ENCODE data around the gene PIGC.
A peak's percentile ranks its signal among the peaks of the same experiment; 100 is the strongest.

The PIGC gene

DNA sequence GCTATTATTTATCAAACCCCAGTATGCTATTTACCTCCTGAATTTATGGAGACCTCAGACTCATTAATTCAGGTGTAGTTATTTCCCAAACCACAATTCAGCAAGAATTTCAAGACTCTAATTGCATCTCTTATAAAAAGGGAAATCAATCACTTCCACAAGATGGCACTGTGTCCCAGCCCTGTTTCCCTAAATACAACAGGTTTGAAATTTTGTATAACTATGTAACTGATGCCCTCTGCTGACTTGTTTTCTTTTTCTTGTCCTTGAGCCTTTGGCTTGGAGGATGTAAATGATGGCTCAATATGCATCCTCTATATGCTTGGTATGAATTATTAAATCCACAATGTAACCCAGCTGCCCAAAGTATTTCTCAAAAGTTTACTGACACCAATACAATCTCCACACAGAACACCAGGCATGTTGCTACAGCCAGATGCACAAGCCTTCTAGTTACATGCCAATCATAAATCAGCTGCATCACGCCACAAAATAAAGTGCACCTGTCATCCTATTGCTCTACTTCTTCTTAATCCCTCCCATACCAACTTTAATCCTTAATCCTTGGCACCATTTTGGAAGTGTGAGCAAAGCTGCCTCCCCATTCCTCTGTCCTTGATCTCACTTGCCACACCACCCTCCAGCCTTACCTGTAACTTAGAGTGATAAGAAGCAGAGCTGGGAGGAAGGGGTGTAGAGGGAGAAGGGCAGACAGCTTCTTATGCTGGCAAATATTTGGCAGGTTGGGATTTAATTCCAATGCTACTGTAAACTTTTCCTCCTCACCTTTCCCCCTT lies 14.3 kb downstream of the PIGC start:
- peak; percentile 87 for DNase-seq (ENCODE audit: low spot score)

DNA sequence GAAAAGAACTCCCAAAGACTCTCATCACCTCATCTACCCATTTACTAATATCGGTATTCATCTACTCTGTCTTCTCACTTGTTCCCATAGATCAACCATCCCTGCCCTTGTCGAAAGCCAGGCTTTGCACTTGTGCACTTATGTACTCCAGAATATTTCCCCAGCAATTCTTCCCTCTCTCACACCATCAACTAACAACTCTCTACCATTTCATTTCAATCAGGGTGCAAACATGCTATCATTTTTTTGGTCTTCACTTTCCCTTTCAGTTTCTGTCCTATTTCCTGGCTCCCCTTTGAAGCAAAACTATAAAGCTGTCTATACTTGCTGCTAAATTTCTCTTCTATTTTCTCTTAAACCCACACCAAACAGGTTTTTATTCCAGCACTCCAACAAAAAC lies 16.7 kb downstream of the PIGC start:
- DNase-seq (ENCODE audit: low spot score) = no peak

DNA sequence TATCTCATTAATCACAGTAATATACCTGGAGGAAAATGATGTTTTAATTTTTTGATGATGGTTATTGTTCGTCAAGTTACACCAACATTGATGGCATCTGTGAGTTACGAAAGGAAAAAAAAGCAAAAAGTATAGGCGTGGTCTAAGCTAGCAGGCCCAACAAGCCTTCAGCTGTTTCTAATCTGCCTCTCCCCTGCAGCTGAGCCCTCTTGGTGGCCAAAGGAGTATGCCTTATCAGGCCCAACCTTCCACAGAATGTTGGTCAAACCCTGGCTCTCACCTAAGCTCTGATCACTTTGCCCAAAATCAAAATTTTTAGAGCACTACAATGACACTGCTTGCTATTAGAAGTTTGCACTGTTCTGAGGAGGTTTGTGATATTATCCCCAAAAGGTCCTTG lies 18.5 kb downstream of the PIGC start:
- no peak for DNase-seq (ENCODE audit: low spot score)

DNA sequence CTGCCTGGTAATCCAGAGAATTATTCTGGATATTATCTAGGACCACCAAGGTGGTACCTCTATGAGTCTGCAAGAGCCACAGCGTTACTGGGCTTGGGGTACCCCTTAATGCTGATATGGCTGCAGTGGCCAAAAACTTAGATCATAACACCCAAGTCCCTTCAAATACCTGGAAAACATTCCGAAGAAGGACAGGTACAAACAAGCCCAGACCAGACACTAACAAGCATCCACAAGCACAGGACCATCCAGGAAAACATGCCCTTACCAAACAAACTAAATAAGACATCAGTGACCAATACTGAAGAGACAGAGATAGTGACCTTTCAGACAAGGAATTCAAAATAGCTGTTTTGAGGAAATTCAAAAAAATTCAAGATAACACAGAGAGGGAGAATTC lies 20.5 kb downstream of the PIGC start:
- DNase-seq (ENCODE audit: low spot score) = no peak

DNA sequence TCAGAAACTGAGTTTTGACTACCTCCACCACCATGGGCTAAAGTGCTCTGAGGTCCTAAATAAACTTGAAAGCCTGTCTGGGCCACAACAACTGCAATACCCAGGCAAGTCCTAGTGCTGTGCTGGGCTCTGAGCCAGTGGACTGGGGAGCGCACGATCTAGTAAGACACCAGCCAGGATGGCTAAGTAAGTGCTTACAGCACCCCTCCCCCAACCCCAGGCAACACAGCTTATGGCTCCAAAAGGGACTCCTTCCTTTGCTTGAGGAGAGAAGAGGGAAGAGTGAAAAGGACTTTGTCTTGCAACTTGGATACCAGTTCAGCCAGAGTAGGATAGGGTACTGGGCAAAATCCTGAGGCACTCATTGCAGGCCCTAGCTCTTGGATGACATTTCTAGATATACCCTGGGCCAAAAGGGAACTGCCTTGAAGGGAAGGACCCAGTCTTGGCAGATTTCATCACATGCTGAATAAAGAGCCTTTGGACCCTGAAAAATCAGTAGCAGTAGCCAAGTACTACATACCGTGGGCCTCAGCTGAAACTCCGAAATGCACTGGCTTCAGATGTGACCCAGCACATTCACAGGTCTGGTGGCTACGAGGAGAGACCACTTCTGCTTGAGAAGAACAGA lies 21.8 kb downstream of the PIGC start:
- no peak for DNase-seq (ENCODE audit: low spot score)

DNA sequence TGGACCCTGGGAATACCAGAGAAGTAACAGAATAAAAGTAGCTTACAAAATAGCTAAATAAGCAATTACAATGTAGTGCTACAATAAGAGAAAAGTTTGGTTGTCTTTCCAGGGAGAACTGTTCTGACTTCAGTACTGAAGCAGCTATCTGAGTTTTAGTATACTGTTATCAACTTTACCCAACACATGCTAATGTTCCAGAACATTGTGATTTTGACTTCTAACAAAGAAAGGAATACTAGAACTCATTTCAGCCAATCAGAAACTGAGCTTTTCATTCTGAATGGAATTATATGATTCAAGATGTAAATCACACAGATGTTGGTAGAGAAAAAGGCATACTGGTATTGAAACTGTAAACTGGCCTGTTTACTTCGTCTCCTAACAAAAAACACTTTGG lies 23.5 kb downstream of the PIGC start, which contains the start of gene C1orf105:
Gene C1orf105 (plus strand): TSS at position 301 of the 400 bp plus-strand sequence. CDS start 201 bp downstream, outside the sequence.
- no peak for DNase-seq (ENCODE audit: low spot score)

DNA sequence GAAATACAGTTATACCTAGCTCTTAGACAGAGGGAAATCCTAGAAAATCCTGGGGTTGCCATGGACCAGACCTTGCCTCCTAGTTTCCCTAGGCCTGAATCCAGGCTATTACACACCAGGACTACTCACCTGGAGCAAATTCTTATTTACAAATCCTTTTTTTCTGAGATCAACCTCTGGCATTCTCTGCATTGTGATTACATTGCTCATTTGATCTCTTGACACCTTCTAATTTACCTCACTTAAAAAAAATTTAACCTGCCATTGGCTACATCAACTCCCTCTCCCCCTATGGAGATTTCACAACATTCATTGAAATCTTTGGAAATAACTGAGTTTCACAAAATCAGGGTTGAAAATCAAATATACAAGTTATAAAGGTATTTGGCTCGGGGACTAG lies 26.3 kb downstream of the PIGC start:
- no peak for DNase-seq (ENCODE audit: low spot score)

DNA sequence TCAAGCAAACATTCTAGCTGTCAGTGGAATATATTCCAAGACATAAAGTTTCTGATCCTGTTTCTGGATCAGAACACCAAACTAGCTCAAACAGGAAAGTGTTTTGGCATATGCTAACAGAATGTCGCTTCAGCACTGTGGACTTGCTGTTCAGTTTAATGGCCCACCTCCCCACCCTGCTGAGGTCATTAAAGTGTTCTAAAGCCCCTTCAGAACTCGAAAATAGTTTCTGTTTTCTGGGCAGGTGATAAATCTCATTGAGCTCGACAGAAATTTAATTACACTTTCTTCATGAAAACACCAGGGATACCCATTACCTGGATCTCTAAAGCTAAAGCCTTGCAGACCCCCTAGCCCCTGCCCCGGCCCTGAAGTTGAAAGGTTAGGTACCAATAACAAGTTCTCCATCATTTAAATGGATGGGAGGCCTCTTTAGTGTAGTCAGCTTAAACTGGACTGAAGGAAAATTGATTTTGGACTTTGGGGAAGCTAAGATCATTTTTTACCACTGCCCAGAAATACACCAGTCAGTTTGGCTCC lies 27.3 kb downstream of the PIGC start:
- DNase-seq (ENCODE audit: low spot score) = no peak

DNA sequence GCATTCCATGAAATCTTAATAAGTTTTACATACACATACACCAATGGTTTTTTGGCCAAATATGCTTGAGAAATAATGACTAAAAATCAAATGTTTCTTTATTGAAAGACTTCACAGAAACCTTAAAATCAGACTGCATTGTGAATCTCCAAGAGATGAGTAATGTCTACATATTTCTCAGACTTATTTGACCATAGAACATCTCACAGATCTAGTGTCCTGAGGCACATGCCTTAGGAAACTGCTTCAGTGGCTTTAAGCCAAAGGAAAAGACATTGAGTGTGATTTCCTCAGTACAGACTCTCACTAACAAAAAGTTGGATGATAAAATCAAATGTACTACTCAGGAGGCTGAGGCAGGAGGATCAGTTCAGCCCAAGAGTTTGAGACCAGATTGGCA lies 29.5 kb downstream of the PIGC start:
- DNase-seq (ENCODE audit: low spot score) = no peak

DNA sequence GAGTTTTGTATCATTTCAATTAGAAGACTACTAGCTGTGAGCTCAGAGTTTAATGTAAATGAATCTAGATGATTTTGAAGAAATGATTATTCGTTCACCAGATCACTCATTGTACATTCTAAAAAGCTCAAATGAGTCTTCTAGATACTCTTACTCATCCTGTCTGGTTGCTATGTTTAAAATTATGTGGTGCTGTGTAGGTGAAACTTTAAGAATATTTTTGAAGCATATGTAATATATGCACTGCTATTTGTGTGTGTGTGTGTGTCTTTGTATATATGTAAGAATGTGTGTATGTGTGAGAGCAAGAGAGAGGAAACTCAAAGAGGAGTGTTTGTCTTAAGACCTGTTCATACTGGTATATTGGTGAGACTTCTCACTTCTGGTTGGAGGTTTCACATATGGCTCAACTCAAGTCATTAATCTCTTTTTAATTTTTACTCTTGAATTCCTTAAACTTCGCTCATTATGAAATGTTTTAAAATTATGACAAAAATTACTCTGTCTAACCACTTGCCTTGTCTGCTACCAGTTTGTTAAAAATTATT lies 32.0 kb downstream of the PIGC start:
- DNase-seq (ENCODE audit: low spot score) = no peak

DNA sequence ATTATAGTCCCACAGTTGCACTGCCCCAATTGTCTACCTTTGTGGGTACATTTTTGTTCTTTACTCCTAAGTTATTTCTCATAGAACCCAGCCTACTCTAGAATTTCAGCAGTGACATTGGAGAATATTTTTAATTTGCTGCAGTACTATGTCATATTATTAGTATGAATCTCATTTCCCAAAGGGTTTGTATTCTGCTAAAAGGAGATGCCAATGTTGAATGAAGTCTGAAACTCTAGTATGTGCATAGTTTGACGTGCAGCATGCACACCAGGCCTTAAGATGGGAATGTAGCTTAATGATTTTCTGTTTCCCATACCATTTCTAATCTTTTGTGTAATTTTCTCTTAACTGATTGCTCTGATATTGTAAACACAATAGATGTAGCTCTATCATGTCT lies 33.8 kb downstream of the PIGC start:
- no peak for DNase-seq (ENCODE audit: low spot score)

DNA sequence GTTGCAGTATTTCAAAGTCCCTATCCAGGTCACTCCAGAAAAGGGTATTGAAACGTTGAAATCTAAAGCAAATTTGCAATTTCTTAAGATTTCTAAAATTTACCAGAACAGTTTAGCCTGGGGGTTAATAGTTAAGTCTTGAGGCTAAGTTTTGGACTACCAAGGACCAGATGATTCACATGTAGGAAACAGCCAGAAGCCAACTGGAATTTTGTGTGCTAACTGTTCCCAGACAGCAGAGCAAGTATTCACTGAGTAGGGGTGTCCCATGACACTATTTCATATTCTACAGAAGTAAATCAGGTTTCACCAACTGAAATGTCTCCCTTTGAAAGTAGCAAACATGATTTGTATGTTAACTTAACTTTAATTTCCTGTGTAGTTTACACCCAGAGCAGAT lies 34.9 kb downstream of the PIGC start:
- no peak for DNase-seq (ENCODE audit: low spot score)

DNA sequence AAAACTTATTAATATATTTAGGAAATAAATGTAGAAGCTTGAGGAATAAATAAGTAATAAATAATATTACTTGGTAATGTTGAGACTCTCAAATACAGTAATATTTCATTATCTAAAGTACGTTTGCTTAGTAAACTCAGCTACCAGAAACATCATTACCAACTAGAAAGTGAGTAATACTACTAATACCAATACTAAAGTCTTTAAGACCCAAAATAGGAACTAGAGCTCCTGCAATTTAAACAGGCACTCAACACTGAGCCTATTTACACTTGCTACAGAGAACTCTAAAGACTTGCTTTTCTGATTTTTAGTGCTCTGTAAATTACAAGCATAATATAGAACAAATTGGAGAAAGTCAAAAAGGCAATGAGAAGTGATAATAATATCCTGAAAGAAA lies 36.9 kb downstream of the PIGC start:
- no peak for DNase-seq (ENCODE audit: low spot score)

DNA sequence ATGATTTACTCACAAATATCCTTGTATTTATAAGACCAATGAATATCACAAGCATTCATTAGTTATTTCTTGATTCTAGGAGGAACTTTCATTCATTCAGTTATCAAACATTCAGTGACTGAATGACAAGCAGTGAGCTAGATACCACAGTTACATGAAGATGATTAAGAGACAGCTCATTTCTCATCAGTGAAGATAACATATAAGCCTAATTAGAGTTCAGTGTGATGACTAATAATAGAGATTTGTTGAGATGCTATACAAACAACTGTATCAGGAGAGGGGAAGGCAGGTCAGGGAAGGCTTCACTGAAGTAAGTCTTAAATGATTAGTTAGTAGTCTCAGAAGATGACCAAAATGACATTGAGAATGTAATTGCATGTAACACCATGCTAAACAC lies 38.0 kb downstream of the PIGC start:
- DNase-seq (ENCODE audit: low spot score) = no peak

DNA sequence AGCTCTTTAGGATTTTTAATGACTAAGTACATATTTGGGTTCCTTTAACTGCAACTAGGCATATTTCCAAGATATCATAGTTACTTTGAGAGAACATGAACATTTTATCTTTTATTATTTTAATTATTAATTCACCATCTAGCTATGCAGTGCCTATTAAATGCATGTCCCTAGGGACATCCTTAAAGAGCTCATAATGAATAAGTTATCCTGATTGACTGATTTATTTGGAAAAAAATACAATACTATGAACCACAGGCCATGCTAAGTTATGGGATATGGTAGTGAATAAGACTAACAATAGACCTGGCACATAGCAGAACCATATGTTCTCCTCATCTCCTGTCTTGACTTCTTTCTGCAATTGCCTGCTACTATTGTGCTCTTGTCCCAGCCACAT lies 39.7 kb downstream of the PIGC start:
- no peak for DNase-seq (ENCODE audit: low spot score)

DNA sequence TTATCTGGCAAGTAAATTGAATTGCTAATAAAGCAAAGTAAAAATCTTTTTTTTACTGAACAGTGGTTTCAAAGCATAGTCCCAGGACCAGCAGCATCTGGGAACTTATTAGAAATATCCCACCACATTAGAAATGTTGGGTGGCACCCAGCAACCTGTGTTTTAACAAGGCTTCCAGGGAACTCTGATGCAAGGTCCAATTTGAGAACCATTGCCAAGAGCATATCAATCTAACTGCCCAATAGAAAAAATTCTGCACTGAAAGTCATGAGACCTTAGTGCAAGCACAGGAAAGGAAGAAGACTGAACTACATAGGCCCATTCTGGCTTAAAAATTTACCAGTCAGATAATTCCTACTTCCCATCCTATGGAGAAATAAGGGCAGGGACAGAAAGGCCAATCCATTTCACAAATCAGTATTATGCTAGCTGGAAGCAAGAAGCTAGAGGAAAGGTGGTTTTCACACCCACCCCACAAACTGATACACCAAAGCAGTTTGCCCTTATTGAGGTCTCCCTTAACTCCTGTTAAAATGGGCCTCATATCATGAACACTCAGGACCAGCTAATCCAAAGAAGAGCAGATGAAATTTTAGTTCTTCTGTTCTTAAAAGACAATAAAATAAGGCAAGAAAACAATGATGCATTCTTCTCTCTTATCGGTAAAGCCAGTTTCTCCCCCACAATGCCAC lies 40.8 kb downstream of the PIGC start:
- DNase-seq (ENCODE audit: low spot score) = no peak

DNA sequence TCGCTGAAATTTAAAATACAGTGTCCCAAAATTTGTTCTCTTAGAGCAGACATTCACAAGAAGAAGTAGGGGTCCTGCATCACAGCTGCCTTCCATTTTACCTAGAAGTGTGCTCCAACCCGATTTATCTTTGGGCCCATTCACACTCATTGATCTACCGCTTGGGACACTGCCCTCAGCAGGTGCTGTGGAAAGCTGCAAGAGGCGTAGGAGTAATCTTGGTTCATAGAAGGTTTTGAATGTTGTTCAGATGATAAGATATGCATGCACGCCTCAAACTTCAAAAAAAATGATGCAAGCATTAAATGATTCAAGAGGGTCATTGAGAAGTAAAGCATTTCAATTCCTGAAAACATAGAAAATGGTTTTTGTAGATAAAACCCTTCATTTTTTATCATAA lies 42.0 kb downstream of the PIGC start:
- no peak for DNase-seq (ENCODE audit: low spot score)

DNA sequence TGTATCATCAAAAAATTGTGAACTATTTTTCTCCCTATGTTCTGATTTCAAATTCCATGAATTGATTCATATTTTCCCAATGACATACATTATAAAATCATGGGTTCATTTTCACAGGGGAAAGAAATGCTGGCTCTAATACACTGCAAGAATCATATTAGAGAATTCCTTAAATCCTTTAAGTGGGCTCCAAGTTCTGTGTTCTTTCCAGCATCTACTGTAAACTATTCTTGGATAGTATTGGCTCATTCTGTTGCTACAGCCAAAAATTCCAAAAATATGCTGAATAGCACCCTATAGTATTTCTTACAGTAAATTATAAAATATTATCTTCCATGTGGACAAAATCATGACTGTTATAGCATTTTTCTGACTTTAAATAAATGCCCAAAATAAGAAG lies 42.4 kb downstream of the PIGC start:
- no peak for DNase-seq (ENCODE audit: low spot score)

DNA sequence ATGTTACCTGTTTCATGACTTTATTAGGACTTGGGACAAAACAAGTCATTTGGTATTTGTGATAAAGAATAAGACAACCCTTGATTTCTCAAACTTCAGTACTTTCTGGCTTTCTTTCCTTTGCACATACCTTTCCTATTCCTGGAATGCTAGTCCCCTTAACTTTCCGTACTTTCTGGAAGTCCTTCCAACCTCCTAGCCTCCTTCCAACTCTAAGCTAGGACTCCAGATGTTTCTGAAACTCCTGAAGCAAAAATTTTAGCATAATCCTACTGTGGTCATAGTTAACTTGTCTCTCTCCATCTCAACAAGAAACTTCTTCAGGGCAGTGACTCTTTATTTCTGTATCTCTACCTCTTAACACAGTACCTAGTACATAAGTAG lies 43.2 kb downstream of the PIGC start:
- no peak for DNase-seq (ENCODE audit: low spot score)

DNA sequence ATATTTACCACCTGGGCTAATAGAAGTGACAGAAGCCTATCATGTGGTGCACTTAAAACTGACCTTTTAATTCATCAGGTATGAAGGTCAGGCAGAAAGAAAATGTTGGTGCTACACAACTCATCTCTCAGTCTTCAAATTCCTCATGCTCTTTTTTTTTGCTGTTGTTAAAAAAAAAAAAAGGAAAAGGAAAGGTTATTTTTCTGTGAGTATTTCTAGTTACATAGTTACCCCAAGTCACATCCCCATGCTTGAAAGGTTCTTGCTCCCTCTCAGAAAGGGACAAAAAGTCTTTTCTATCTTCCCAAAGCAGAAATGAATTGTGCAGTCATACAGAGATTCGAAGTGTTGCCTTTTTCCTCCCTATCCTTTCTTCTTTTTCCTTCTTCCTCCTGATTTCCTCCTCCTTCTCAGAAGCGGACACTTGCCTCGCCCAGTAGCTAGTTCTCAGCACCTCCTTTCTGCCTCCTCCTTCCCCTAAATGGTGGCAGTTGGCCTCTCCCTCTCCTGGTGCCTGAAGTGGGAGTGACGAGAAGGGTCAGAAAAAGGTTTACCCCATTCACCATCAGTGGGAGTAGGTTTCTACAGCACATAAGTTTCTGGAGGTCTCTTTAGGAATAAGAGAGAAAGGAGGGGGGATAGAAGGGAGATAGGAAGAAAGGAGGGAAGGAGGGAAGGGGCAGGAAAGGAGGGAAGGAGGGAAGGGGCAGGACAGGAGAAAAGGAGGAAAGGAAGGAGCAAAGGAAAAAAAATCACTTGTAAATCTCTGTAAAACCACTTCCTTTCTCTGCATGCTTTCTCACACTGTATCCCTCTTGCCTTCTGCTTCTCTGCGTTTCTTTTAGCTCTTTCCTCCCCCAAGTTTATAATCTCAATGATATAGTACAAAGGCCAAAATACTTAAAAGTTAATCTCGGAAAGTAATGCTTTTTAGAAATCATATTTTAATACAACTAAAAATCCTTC lies 43.8 kb downstream of the PIGC start:
- no peak for DNase-seq (ENCODE audit: low spot score)

DNA sequence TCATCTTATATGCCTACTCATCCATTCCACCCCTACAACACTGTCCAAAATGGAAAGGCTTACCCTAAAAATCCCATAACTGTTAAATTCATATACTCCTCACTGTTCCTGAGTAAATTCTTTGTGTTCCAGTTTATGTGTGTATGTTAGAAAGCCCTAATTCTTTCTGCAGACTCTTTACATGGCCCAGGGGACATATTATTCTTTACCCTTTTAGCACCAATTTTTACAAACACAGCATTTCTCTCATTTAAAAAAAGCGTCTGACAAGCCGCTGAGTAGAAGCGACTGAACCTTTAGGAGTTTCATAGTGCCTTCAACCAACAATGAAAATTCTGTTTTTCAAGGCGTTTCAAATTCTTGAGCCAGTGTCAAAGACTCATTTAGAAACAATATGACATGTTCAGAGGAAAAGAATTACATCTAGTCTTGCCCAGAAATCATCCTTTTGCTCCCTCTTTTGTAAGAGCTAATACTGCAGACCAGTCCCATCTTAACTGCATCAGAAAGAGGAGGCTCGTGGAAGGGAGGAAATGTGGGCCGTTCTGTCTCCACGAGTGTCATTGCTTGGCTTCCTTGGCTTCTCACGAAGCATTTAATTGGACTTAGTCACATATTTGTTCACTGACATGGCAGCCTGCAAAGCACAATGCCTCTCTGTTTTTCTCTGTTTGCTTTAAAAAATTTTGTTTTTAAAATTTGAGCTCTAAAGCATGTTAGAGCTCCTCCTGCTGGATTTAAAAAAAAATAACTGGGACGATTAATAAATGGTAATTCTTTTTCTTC lies 44.7 kb downstream of the PIGC start:
- DNase-seq (ENCODE audit: low spot score) = peak; percentile 95
